HEK293 (cell line): ENCODE results near the gene SUPT5H.

Experiments used
- AEBP2 ChIP-seq: fragments of 450-650 bp; formaldehyde crosslinking; IDR thresholded peaks from 2 replicates; pipeline ENCODE4 v1.5.1; 2016; ENCODE audit warnings: missing biosample characterization, missing genetic modification characterization, borderline replicate concordance
- CTCF ChIP-seq: fragments of 450-650 bp; formaldehyde crosslinking; IDR thresholded peaks from 2 replicates; pipeline ENCODE4 v1.5.1; 2016; ENCODE audit warnings: missing biosample characterization, missing genetic modification characterization
- ELK4 ChIP-seq: IDR thresholded peaks from 2 replicates; pipeline ENCODE4 v1.6.1; 2011; ENCODE audit warnings: mild to moderate bottlenecking, low read depth, low read length, borderline replicate concordance
- GLIS2 ChIP-seq: fragments of 450-650 bp; formaldehyde crosslinking; IDR thresholded peaks from 2 replicates; pipeline ENCODE4 v1.5.1; 2016; ENCODE audit warnings: missing biosample characterization, missing genetic modification characterization
- IKZF3 ChIP-seq: fragments of 450-650 bp; IDR thresholded peaks from 2 replicates; pipeline ENCODE4 v1.5.0; 2018; ENCODE audit warnings: missing biosample characterization, mild to moderate bottlenecking, missing genetic modification characterization, moderate library complexity
- KLF16 ChIP-seq: fragments of 450-650 bp; formaldehyde crosslinking; IDR thresholded peaks from 2 replicates; pipeline ENCODE4 v1.5.1; 2017; ENCODE audit warnings: missing biosample characterization, missing genetic modification characterization
- PATZ1 ChIP-seq: fragments of 450-650 bp; formaldehyde crosslinking; IDR thresholded peaks from 2 replicates; pipeline ENCODE4 v1.5.1; 2016; ENCODE audit warnings: missing biosample characterization, missing genetic modification characterization
- ZBTB49 ChIP-seq: fragments of 450-650 bp; formaldehyde crosslinking; IDR thresholded peaks from 2 replicates; pipeline ENCODE4 v1.5.1; 2016; ENCODE audit warnings: missing biosample characterization, missing genetic modification characterization, low read depth
- ZEB2 ChIP-seq: fragments of 450-650 bp; formaldehyde crosslinking; IDR thresholded peaks from 2 replicates; pipeline ENCODE4 v1.5.1; 2016; ENCODE audit warnings: missing biosample characterization, missing genetic modification characterization
- ZFP69B ChIP-seq: fragments of 450-650 bp; formaldehyde crosslinking; IDR thresholded peaks from 2 replicates; pipeline ENCODE4 v1.5.1; 2016; ENCODE audit warnings: missing biosample characterization, missing genetic modification characterization
- ZIC2 ChIP-seq: fragments of 450-650 bp; formaldehyde crosslinking; IDR thresholded peaks from 2 replicates; pipeline ENCODE4 v1.5.1; 2016; ENCODE audit warnings: missing biosample characterization, missing genetic modification characterization
- ZNF133 ChIP-seq: fragments of 450-650 bp; formaldehyde crosslinking; IDR thresholded peaks from 2 replicates; pipeline ENCODE4 v1.5.1; 2016; ENCODE audit warnings: missing biosample characterization, missing genetic modification characterization
- ZNF175 ChIP-seq: fragments of 450-650 bp; formaldehyde crosslinking; IDR thresholded peaks from 2 replicates; pipeline ENCODE4 v1.5.1; 2016; ENCODE audit warnings: missing biosample characterization, missing genetic modification characterization
- ZNF302 ChIP-seq: fragments of 450-650 bp; formaldehyde crosslinking; IDR thresholded peaks from 2 replicates; pipeline ENCODE4 v1.5.1; 2016; ENCODE audit warnings: missing biosample characterization, missing genetic modification characterization, low read depth
- ZNF324 ChIP-seq: fragments of 450-650 bp; formaldehyde crosslinking; IDR thresholded peaks from 2 replicates; pipeline ENCODE4 v1.5.1; 2016; ENCODE audit warnings: missing biosample characterization, missing genetic modification characterization
- ZNF335 ChIP-seq: fragments of 450-650 bp; formaldehyde crosslinking; conservative IDR thresholded peaks from 2 replicates; pipeline ENCODE4 v1.5.1; 2016; ENCODE audit warnings: missing biosample characterization, missing genetic modification characterization
- ZNF398 ChIP-seq: fragments of 450-650 bp; formaldehyde crosslinking; IDR thresholded peaks from 2 replicates; pipeline ENCODE4 v1.5.1; 2017; ENCODE audit warnings: missing biosample characterization, missing genetic modification characterization
- ZNF416 ChIP-seq: fragments of 450-650 bp; formaldehyde crosslinking; IDR thresholded peaks from 2 replicates; pipeline ENCODE4 v1.5.1; 2016; ENCODE audit warnings: missing biosample characterization, missing genetic modification characterization
- ZNF423 ChIP-seq: fragments of 450-650 bp; formaldehyde crosslinking; IDR thresholded peaks from 2 replicates; pipeline ENCODE4 v1.5.1; 2016; ENCODE audit warnings: missing biosample characterization, missing genetic modification characterization
- ZNF501 ChIP-seq: fragments of 450-650 bp; formaldehyde crosslinking; IDR thresholded peaks from 2 replicates; pipeline ENCODE4 v1.5.1; 2016; ENCODE audit warnings: missing biosample characterization, missing genetic modification characterization
- ZNF510 ChIP-seq: fragments of 450-650 bp; formaldehyde crosslinking; IDR thresholded peaks from 2 replicates; pipeline ENCODE4 v1.5.1; 2018; ENCODE audit warnings: mild to moderate bottlenecking, missing genetic modification characterization, missing biosample characterization; ENCODE audit not compliant: insufficient replicate concordance
- ZNF660 ChIP-seq: fragments of 450-650 bp; IDR thresholded peaks from 2 replicates; pipeline ENCODE4 v1.5.1; 2018; ENCODE audit warnings: missing biosample characterization, mild to moderate bottlenecking, missing genetic modification characterization
- TF ChIP-seq, protein P1 (sequence below): fragments of 450-650 bp; formaldehyde crosslinking; conservative IDR thresholded peaks from 2 replicates; pipeline ENCODE4 v1.5.1; 2016; ENCODE audit warnings: low read depth, missing biosample characterization, missing genetic modification characterization

Gene SUPT5H

GRCh38 chr19:39514840-39515550 is 69.6 kb downstream of the SUPT5H start, which contains the start of gene SELENOV (continued):
- TF ChIP-seq, protein P1, sequence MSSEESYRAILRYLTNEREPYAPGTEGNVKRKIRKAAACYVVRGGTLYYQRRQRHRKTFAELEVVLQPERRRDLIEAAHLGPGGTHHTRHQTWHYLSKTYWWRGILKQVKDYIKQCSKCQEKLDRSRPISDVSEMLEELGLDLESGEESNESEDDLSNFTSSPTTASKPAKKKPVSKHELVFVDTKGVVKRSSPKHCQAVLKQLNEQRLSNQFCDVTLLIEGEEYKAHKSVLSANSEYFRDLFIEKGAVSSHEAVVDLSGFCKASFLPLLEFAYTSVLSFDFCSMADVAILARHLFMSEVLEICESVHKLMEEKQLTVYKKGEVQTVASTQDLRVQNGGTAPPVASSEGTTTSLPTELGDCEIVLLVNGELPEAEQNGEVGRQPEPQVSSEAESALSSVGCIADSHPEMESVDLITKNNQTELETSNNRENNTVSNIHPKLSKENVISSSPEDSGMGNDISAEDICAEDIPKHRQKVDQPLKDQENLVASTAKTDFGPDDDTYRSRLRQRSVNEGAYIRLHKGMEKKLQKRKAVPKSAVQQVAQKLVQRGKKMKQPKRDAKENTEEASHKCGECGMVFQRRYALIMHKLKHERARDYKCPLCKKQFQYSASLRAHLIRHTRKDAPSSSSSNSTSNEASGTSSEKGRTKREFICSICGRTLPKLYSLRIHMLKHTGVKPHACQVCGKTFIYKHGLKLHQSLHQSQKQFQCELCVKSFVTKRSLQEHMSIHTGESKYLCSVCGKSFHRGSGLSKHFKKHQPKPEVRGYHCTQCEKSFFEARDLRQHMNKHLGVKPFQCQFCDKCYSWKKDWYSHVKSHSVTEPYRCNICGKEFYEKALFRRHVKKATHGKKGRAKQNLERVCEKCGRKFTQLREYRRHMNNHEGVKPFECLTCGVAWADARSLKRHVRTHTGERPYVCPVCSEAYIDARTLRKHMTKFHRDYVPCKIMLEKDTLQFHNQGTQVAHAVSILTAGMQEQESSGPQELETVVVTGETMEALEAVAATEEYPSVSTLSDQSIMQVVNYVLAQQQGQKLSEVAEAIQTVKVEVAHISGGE (tag by site-specific recombination): peak; percentile 41; the same call in 1 of the 2 replicates
- no peak for TF ChIP-seq ZNF501 (tag by site-specific recombination)
- TF ChIP-seq PATZ1 (tag by site-specific recombination): peak; percentile 63
- peak; percentile 79 for TF ChIP-seq CTCF (tag by site-specific recombination)
- peak; percentile 58; the same call in 1 of the 2 replicates for TF ChIP-seq GLIS2 (tag by site-specific recombination)
- peak; percentile 84 for TF ChIP-seq IKZF3 (tag by site-specific recombination)
- peak; percentile 63 for TF ChIP-seq ZNF398 (tag by site-specific recombination)
- 0 out of 2 replicates have a peak, but pooled peaks have one; percentile 9 for TF ChIP-seq ZNF423 (tag by site-specific recombination)
- TF ChIP-seq ZIC2 (tag by site-specific recombination): no peak
- no peak for TF ChIP-seq ZNF416 (tag by site-specific recombination)
- TF ChIP-seq ZNF660 (tag by site-specific recombination): no peak
- TF ChIP-seq ZBTB49: no peak
- no peak for TF ChIP-seq ZNF302 (tag by site-specific recombination)
- TF ChIP-seq ZEB2 (tag by site-specific recombination): peak; percentile 68; the same call in 1 of the 2 replicates
- no peak for TF ChIP-seq AEBP2 (tag by site-specific recombination)
- 0 out of 2 replicates have a peak, but pooled peaks have one; percentile 46 for TF ChIP-seq ZNF324 (tag by site-specific recombination)
- TF ChIP-seq KLF16: peak; percentile 88
- TF ChIP-seq ZNF510: no peak
- no peak for TF ChIP-seq ZNF133
- TF ChIP-seq ELK4: no peak
- peak; percentile 85 for TF ChIP-seq ZNF335 (tag by site-specific recombination)
- 0 out of 2 replicates have a peak, but pooled peaks have one; percentile 35 for TF ChIP-seq ZFP69B
- TF ChIP-seq ZNF175 (tag by site-specific recombination): no peak
